ENCODE measurements around the gene GOLGB1.

GOLGB1 gene

DNA sequence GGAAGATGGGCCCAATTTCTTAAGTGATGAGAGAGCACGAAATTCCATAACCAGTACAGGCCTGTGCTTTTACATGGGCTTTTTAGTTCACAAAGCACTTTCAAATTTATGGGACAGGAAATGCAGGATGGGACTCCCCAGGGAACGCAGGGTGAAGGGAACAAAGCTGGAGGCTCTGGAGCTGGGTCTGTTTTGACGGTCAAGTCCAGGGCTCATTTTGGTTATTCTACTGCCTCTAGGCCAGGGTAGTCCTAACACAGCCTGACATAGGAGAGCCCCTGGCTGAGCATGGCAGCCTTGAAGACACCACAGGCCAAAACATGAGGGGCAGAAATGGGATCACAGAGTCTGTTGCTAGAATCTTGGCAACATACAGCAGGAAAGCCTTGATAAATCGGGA lies 122.3 kb downstream of the GOLGB1 start:
- ATAC-seq, result no peak
- no peak for TF ChIP-seq ARNTL (CRISPR knock-in tag; IDR thresholded peaks at IDR 0.05; ENCODE audit: borderline replicate concordance, low read depth)
- no peak for TF ChIP-seq CSDC2 (CRISPR knock-in tag; IDR thresholded peaks at IDR 0.05)
- TF ChIP-seq, protein P1, sequence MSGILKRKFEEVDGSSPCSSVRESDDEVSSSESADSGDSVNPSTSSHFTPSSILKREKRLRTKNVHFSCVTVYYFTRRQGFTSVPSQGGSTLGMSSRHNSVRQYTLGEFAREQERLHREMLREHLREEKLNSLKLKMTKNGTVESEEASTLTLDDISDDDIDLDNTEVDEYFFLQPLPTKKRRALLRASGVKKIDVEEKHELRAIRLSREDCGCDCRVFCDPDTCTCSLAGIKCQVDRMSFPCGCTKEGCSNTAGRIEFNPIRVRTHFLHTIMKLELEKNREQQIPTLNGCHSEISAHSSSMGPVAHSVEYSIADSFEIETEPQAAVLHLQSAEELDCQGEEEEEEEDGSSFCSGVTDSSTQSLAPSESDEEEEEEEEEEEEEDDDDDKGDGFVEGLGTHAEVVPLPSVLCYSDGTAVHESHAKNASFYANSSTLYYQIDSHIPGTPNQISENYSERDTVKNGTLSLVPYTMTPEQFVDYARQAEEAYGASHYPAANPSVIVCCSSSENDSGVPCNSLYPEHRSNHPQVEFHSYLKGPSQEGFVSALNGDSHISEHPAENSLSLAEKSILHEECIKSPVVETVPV (CRISPR knock-in tag; IDR thresholded peaks at IDR 0.05), result no peak
- TF ChIP-seq TOX (CRISPR knock-in tag; IDR thresholded peaks at IDR 0.05; ENCODE audit: borderline replicate concordance), result no peak
- no peak for TF ChIP-seq BACH2 (CRISPR knock-in tag; IDR thresholded peaks at IDR 0.05; ENCODE audit: borderline replicate concordance)
- no peak for TF ChIP-seq SNAI2 (CRISPR knock-in tag; IDR thresholded peaks at IDR 0.05)
- no peak for TF ChIP-seq ZNF8 (CRISPR knock-in tag; IDR thresholded peaks at IDR 0.05)
- TF ChIP-seq ZNF565 (CRISPR knock-in tag; conservative IDR thresholded peaks at IDR 0.05; ENCODE audit: low read depth), result no peak
- no peak for TF ChIP-seq ZNF70 (CRISPR knock-in tag; IDR thresholded peaks at IDR 0.05)
- no peak for TF ChIP-seq RARB (CRISPR knock-in tag; IDR thresholded peaks at IDR 0.05)
- no peak for TF ChIP-seq ZFP30 (CRISPR knock-in tag; IDR thresholded peaks at IDR 0.05)
- TF ChIP-seq, protein P2, sequence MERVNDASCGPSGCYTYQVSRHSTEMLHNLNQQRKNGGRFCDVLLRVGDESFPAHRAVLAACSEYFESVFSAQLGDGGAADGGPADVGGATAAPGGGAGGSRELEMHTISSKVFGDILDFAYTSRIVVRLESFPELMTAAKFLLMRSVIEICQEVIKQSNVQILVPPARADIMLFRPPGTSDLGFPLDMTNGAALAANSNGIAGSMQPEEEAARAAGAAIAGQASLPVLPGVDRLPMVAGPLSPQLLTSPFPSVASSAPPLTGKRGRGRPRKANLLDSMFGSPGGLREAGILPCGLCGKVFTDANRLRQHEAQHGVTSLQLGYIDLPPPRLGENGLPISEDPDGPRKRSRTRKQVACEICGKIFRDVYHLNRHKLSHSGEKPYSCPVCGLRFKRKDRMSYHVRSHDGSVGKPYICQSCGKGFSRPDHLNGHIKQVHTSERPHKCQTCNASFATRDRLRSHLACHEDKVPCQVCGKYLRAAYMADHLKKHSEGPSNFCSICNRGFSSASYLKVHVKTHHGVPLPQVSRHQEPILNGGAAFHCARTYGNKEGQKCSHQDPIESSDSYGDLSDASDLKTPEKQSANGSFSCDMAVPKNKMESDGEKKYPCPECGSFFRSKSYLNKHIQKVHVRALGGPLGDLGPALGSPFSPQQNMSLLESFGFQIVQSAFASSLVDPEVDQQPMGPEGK (CRISPR knock-in tag; IDR thresholded peaks at IDR 0.05; ENCODE audit: borderline replicate concordance), result no peak

DNA sequence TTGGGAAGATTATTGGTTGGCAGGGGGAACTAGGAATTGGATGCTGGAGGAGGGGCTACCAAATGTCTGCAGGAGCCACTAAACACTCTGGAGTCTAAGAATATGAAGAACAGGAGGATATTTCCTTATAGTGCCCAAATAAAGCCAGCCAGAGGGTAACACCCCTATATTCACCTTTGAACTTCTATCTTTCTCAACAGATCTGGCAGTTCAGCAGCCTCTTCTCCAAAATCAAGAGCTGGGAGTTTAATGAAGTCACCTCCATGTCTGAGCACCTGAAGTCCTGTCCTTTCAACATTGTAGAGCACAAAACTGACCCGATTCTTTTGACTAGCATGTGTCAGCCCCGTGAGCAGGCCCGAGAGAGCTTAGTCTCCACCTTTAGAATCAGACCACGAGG lies 123.0 kb downstream of the GOLGB1 start:
- TF ChIP-seq ZC3H10 (CRISPR knock-in tag; IDR thresholded peaks at IDR 0.05), result no peak
- no peak for TF ChIP-seq ZFP30 (CRISPR knock-in tag; IDR thresholded peaks at IDR 0.05)
- no peak for TF ChIP-seq CSDC2 (CRISPR knock-in tag; IDR thresholded peaks at IDR 0.05)
- TF ChIP-seq TCF4 (CRISPR knock-in tag; IDR thresholded peaks at IDR 0.05; ENCODE audit: borderline replicate concordance), result no peak
- TF ChIP-seq POU6F1 (CRISPR knock-in tag; IDR thresholded peaks at IDR 0.05; ENCODE audit: borderline replicate concordance, low read depth), result no peak
- no peak for TF ChIP-seq BACH2 (CRISPR knock-in tag; IDR thresholded peaks at IDR 0.05; ENCODE audit: borderline replicate concordance)
- TF ChIP-seq ISL1 (CRISPR knock-in tag; IDR thresholded peaks at IDR 0.05), result no peak
- no peak for TF ChIP-seq PPARA (CRISPR knock-in tag; IDR thresholded peaks at IDR 0.05; ENCODE audit: borderline replicate concordance)
- TF ChIP-seq OSR1 (CRISPR knock-in tag; IDR thresholded peaks at IDR 0.05), result no peak
- TF ChIP-seq, protein P3, sequence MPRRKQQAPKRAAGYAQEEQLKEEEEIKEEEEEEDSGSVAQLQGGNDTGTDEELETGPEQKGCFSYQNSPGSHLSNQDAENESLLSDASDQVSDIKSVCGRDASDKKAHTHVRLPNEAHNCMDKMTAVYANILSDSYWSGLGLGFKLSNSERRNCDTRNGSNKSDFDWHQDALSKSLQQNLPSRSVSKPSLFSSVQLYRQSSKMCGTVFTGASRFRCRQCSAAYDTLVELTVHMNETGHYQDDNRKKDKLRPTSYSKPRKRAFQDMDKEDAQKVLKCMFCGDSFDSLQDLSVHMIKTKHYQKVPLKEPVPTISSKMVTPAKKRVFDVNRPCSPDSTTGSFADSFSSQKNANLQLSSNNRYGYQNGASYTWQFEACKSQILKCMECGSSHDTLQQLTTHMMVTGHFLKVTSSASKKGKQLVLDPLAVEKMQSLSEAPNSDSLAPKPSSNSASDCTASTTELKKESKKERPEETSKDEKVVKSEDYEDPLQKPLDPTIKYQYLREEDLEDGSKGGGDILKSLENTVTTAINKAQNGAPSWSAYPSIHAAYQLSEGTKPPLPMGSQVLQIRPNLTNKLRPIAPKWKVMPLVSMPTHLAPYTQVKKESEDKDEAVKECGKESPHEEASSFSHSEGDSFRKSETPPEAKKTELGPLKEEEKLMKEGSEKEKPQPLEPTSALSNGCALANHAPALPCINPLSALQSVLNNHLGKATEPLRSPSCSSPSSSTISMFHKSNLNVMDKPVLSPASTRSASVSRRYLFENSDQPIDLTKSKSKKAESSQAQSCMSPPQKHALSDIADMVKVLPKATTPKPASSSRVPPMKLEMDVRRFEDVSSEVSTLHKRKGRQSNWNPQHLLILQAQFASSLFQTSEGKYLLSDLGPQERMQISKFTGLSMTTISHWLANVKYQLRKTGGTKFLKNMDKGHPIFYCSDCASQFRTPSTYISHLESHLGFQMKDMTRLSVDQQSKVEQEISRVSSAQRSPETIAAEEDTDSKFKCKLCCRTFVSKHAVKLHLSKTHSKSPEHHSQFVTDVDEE (CRISPR knock-in tag; IDR thresholded peaks at IDR 0.05), result no peak
- TF ChIP-seq, protein P4, sequence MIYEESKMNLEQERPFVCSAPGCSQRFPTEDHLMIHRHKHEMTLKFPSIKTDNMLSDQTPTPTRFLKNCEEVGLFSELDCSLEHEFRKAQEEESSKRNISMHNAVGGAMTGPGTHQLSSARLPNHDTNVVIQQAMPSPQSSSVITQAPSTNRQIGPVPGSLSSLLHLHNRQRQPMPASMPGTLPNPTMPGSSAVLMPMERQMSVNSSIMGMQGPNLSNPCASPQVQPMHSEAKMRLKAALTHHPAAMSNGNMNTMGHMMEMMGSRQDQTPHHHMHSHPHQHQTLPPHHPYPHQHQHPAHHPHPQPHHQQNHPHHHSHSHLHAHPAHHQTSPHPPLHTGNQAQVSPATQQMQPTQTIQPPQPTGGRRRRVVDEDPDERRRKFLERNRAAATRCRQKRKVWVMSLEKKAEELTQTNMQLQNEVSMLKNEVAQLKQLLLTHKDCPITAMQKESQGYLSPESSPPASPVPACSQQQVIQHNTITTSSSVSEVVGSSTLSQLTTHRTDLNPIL (CRISPR knock-in tag; IDR thresholded peaks at IDR 0.05; ENCODE audit: low read depth), result no peak
- TF ChIP-seq, protein P1 (CRISPR knock-in tag; IDR thresholded peaks at IDR 0.05), result no peak
- TF ChIP-seq TOX (CRISPR knock-in tag; IDR thresholded peaks at IDR 0.05; ENCODE audit: borderline replicate concordance), result no peak
- TF ChIP-seq ESRRG (CRISPR knock-in tag; IDR thresholded peaks at IDR 0.05), result no peak
- no peak for ATAC-seq
